ENCODE measurements around the gene NHSL2.

NHSL2 gene

DNA sequence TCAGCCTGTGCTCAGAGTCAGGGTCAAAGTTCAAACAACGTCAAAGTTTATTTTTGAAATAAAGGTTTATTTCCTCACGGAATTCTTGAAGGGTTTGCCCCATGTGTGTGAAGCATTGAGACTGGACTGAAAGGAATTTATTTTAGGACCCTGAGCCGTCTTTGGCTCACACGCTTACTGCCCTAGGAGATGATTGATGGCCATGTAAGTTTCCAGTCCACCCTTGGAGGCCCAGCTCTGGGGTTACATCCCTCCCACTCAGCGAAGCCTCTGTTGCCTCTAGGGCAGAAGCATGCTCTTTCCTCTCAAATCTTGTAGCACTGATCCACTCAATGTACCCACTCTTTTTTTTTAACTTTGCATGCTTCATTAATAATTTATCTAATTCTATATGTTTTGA is 4.5 kb upstream of the NHSL2 start:
- Histone ChIP-seq H3K4me1 (ENCODE audit: control insufficient read depth, insufficient read depth, low read length) (peaks cover 2% of the 10 kb centered on the region; the same call in 1 of the 2 replicates), H3K4me3 (ENCODE audit: low read depth, low read length) (no peak overlapping the region), H3K27ac (ENCODE audit: low read depth, low read length) (no peak overlapping the region), H3K9ac (ENCODE audit: low read length) (no peak overlapping the region), H3K9me3 (ENCODE audit: control insufficient read depth, insufficient read depth, low read depth, low read length) (peaks cover 18% of the 10 kb centered on the region), H3K36me3 (ENCODE audit: control insufficient read depth, insufficient read depth, low read length) (no peaks in the 10 kb centered on the region), H3K27me3 (ENCODE audit: control insufficient read depth, insufficient read depth, low read length) (no peaks in the 10 kb centered on the region)

- no peak overlapping the region for H3K4me3 ChIP-seq (ENCODE audit: low read depth, low read length)
- H3K27me3 ChIP-seq (ENCODE audit: control insufficient read depth, insufficient read depth, low read length): no peaks in the 10 kb centered on the region
- H3K36me3 ChIP-seq (ENCODE audit: control insufficient read depth, insufficient read depth, low read length): no peaks in the 10 kb centered on the region
These were observed 2.3 kb upstream of the NHSL2 start for GRCh38 chrX:71908387-71908786.

DNA sequence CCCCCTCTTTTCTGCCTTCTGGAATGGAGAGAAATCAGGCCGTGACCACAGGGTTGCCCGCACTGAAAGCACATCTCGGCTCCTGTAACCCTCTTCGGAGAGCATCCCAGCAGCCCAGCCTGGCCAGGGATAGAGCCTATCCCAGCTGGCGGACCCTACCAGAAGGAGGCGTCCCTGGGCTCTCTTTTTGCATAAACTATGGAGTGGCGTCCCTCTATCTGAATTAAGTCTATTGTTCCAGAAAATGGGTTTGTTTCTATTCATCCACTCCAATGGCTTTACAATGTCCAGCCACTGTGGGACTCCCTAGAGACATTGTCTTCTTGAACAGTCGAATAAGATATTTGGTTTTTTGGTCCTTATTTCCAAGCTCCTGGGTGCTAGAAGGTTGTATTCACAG is 689 bp upstream of the NHSL2 start:
- Histone ChIP-seq H3K4me1 (ENCODE audit: control insufficient read depth, insufficient read depth, low read length) (peaks cover 18% of the 10 kb centered on the region; the same call in 1 of the 2 replicates), H3K36me3 (ENCODE audit: control insufficient read depth, insufficient read depth, low read length) (no peaks in the 10 kb centered on the region), H3K4me3 (ENCODE audit: low read depth, low read length) (peak overlapping the region; percentile 72), H3K27me3 (ENCODE audit: control insufficient read depth, insufficient read depth, low read length) (no peaks in the 10 kb centered on the region), H3K9ac (ENCODE audit: low read length) (peak overlapping the region; percentile 47), H3K9me3 (ENCODE audit: control insufficient read depth, insufficient read depth, low read depth, low read length) (peaks cover 5% of the 10 kb centered on the region; the same call in 1 of the 2 replicates), H3K27ac (ENCODE audit: low read depth, low read length) (no peak overlapping the region)

More at GRCh38 chrX:71908387-71908786, 2.3 kb upstream of the NHSL2 start:
- Histone ChIP-seq H3K9me3 (ENCODE audit: control insufficient read depth, insufficient read depth, low read depth, low read length) (peaks cover 12% of the 10 kb centered on the region), H3K9ac (ENCODE audit: low read length) (no peak overlapping the region), H3K27ac (ENCODE audit: low read depth, low read length) (no peak overlapping the region), H3K4me1 (ENCODE audit: control insufficient read depth, insufficient read depth, low read length) (peaks cover 12% of the 10 kb centered on the region; the same call in 1 of the 2 replicates)

DNA sequence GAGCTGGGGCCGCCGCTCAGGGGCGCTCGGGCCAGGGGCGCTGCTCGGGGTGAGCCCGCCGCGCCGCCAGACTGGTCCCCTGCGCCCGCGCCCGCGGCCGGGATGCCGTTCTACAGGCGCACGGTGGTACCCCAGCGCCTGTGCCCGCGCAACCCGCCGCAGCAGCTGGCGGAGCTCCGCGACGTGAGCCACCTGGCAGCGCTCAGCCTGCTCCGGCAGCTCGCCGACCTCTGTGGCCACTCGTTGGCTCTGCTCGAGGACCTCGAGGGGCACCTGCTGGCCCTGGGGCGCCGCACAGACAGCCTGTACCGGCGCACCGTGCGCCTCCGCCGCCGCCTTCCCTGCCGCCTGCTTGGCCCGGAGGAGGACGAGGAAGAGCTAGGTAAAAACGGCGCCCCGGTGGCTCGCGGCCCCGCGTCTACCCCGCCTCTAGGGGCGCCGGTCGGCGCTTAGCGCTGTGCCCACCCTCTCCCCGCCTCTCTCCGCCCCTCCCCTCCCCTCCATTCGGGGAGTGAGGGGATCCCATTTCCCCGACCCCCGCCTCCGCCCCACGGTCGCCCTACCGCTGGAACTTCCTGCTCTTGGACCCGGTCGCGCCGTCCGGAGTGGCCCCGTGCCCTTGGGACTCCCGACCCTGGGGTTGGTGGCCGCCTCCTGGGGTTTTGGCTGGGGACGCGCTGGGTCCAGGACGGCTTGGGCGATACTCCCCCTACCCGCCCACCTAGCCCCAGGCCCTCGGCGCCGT is 513 bp downstream of the NHSL2 start:
- Histone ChIP-seq H3K4me1 (ENCODE audit: control insufficient read depth, insufficient read depth, low read length) (peaks cover 19% of the 10 kb centered on the region), H3K9me3 (ENCODE audit: control insufficient read depth, insufficient read depth, low read depth, low read length) (no peaks in the 10 kb centered on the region; the same call in 1 of the 2 replicates), H3K36me3 (ENCODE audit: control insufficient read depth, insufficient read depth, low read length) (no peaks in the 10 kb centered on the region), H3K9ac (ENCODE audit: low read length) (peak overlapping the region; percentile 85), H3K27me3 (ENCODE audit: control insufficient read depth, insufficient read depth, low read length) (no peaks in the 10 kb centered on the region), H3K27ac (ENCODE audit: low read depth, low read length) (peak overlapping the region; percentile 81; the same call in 1 of the 2 replicates), H3K4me3 (ENCODE audit: low read depth, low read length) (peak overlapping the region; percentile 72)

GRCh38 chrX:71911731-71912050 is 1.0 kb downstream of the NHSL2 start:
- Histone ChIP-seq H3K27me3 (ENCODE audit: control insufficient read depth, insufficient read depth, low read length) (no peaks in the 10 kb centered on the region), H3K36me3 (ENCODE audit: control insufficient read depth, insufficient read depth, low read length) (no peaks in the 10 kb centered on the region), H3K4me1 (ENCODE audit: control insufficient read depth, insufficient read depth, low read length) (peaks cover 24% of the 10 kb centered on the region), H3K4me3 (ENCODE audit: low read depth, low read length) (peak overlapping the region; percentile 72), H3K27ac (ENCODE audit: low read depth, low read length) (peak overlapping the region; percentile 81; the same call in 1 of the 2 replicates), H3K9ac (ENCODE audit: low read length) (peak overlapping the region; percentile 85), H3K9me3 (ENCODE audit: control insufficient read depth, insufficient read depth, low read depth, low read length) (no peaks in the 10 kb centered on the region; the same call in 1 of the 2 replicates)

GRCh38 chrX:71912156-71912555 is 1.5 kb downstream of the NHSL2 start:
- peaks cover 27% of the 10 kb centered on the region for H3K4me1 ChIP-seq (ENCODE audit: control insufficient read depth, insufficient read depth, low read length)
- H3K27me3 ChIP-seq (ENCODE audit: control insufficient read depth, insufficient read depth, low read length): no peaks in the 10 kb centered on the region
- H3K27ac ChIP-seq (ENCODE audit: low read depth, low read length): no peak overlapping the region; the same call in 1 of the 2 replicates
- no peaks in the 10 kb centered on the region for H3K36me3 ChIP-seq (ENCODE audit: control insufficient read depth, insufficient read depth, low read length)
- no peaks in the 10 kb centered on the region; the same call in 1 of the 2 replicates for H3K9me3 ChIP-seq (ENCODE audit: control insufficient read depth, insufficient read depth, low read depth, low read length)
- peak overlapping the region; percentile 72 for H3K4me3 ChIP-seq (ENCODE audit: low read depth, low read length)
- H3K9ac ChIP-seq (ENCODE audit: low read length): peak overlapping the region; percentile 85

GRCh38 chrX:71913156-71913950 is 2.7 kb downstream of the NHSL2 start:
- Histone ChIP-seq H3K4me3 (ENCODE audit: low read depth, low read length) (no peak overlapping the region), H3K4me1 (ENCODE audit: control insufficient read depth, insufficient read depth, low read length) (peaks cover 39% of the 10 kb centered on the region), H3K27me3 (ENCODE audit: control insufficient read depth, insufficient read depth, low read length) (no peaks in the 10 kb centered on the region), H3K27ac (ENCODE audit: low read depth, low read length) (no peak overlapping the region), H3K9ac (ENCODE audit: low read length) (no peak overlapping the region), H3K36me3 (ENCODE audit: control insufficient read depth, insufficient read depth, low read length) (no peaks in the 10 kb centered on the region), H3K9me3 (ENCODE audit: control insufficient read depth, insufficient read depth, low read depth, low read length) (no peaks in the 10 kb centered on the region; the same call in 1 of the 2 replicates)

DNA sequence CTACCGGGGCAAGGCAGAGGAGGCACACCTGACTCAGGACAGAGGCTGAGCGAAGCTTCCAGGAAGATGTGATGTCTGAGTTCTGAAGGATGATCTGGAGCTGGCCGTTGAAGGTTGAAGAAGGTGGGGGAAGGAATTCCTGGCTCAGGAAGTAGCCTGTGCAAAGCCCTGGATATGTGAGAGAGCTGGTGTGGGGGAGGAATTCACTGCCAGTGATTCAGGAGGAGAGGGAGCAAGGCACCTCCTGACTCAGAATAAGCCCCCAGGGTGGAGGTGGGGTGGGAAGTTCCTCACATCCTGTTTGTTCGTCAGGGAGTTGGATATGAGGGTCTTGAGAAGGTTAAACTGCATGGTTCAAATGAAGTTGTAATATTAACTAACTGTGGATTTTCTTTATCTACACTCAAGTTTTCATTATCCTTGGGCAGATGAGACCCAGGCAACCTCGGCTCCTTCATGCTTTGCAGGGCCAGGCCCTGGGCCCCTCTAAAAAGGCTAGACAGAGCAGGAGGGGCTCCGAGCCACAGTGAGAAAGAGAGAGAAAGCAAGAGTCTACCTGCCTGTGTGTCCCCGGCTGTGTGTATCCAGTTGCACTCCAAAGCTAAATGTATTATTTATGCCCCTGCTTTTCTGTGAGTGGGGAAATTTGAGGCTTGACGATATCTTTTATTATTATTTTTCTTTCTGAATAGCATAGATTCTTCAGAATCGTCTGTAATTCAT is 7.1 kb downstream of the NHSL2 start:
- Histone ChIP-seq H3K9me3 (ENCODE audit: control insufficient read depth, insufficient read depth, low read depth, low read length) (no peaks in the 10 kb centered on the region; the same call in 1 of the 2 replicates), H3K9ac (ENCODE audit: low read length) (peak overlapping the region; percentile 67), H3K4me1 (ENCODE audit: control insufficient read depth, insufficient read depth, low read length) (peaks cover 50% of the 10 kb centered on the region), H3K27ac (ENCODE audit: low read depth, low read length) (peak overlapping the region; percentile 80; the same call in 1 of the 2 replicates), H3K27me3 (ENCODE audit: control insufficient read depth, insufficient read depth, low read length) (no peaks in the 10 kb centered on the region), H3K36me3 (ENCODE audit: control insufficient read depth, insufficient read depth, low read length) (no peaks in the 10 kb centered on the region), H3K4me3 (ENCODE audit: low read depth, low read length) (peak overlapping the region; percentile 45; the same call in 1 of the 2 replicates)

- Histone ChIP-seq H3K27me3 (ENCODE audit: control insufficient read depth, insufficient read depth, low read length) (no peaks in the 10 kb centered on the region), H3K9me3 (ENCODE audit: control insufficient read depth, insufficient read depth, low read depth, low read length) (no peaks in the 10 kb centered on the region; the same call in 1 of the 2 replicates), H3K9ac (ENCODE audit: low read length) (no peak overlapping the region), H3K4me1 (ENCODE audit: control insufficient read depth, insufficient read depth, low read length) (peaks cover 49% of the 10 kb centered on the region), H3K4me3 (ENCODE audit: low read depth, low read length) (no peak overlapping the region), H3K36me3 (ENCODE audit: control insufficient read depth, insufficient read depth, low read length) (no peaks in the 10 kb centered on the region), H3K27ac (ENCODE audit: low read depth, low read length) (no peak overlapping the region; the same call in 1 of the 2 replicates)
These were observed 8.8 kb downstream of the NHSL2 start for GRCh38 chrX:71919431-71919830.

GRCh38 chrX:71919886-71920285 is 9.2 kb downstream of the NHSL2 start:
- H3K27me3 ChIP-seq (ENCODE audit: control insufficient read depth, insufficient read depth, low read length): no peaks in the 10 kb centered on the region
- H3K27ac ChIP-seq (ENCODE audit: low read depth, low read length): no peak overlapping the region; the same call in 1 of the 2 replicates
- H3K9me3 ChIP-seq (ENCODE audit: control insufficient read depth, insufficient read depth, low read depth, low read length): no peaks in the 10 kb centered on the region; the same call in 1 of the 2 replicates
- H3K9ac ChIP-seq (ENCODE audit: low read length): no peak overlapping the region
- no peak overlapping the region for H3K4me3 ChIP-seq (ENCODE audit: low read depth, low read length)
- H3K36me3 ChIP-seq (ENCODE audit: control insufficient read depth, insufficient read depth, low read length): no peaks in the 10 kb centered on the region
- peaks cover 54% of the 10 kb centered on the region for H3K4me1 ChIP-seq (ENCODE audit: control insufficient read depth, insufficient read depth, low read length)

All from HUES6 (cell line).